Activated CD4-positive, alpha-beta memory T cell treated with anti-CD3 and anti-CD28 coated beads, Interleukin-2, amount 10 ng/mL, durations not matched to agents 7 days and 5 days (primary cell): ENCODE data around the gene PCNT. TPM values are rescaled to one million over a fixed set of nuclear protein-coding genes. Genes with fewer than 3 reads are reported as not detected.

Experiments
- CTCF ChIA-PET: fragments of 350-600 bp; sonication (Branson Sonifier 250); formaldehyde crosslinking; loops from one replicate; lab custom pipeline; 2021; ENCODE audit warnings: antibody characterized with exemption, inconsistent platforms; lab: Charles Lee
- POLR2A ChIA-PET: fragments of 350-600 bp; sonication (Branson Sonifier 250); formaldehyde crosslinking; loops from one replicate; lab custom pipeline; 2021; ENCODE audit warnings: antibody characterized with exemption; lab: Charles Lee
- DNase-seq: peaks from one replicate; pipeline ENCODE4 v3.0.0-alpha.2; 2020
- H3K27ac Mint-ChIP-seq: one replicate; pipeline ENCODE4 v1.8.0; 2021; ENCODE audit warnings: mild to moderate bottlenecking, mixed read lengths
- H3K27me3 Mint-ChIP-seq: one replicate; pipeline ENCODE4 v1.8.0; 2021; ENCODE audit warnings: mixed read lengths
- H3K36me3 Mint-ChIP-seq: one replicate; pipeline ENCODE4 v1.8.0; 2021; ENCODE audit warnings: low read depth, mixed read lengths
- H3K4me1 Mint-ChIP-seq: one replicate; pipeline ENCODE4 v1.8.0; 2021; ENCODE audit warnings: mixed read lengths
- H3K4me3 Mint-ChIP-seq: one replicate; pipeline ENCODE4 v1.8.0; 2021; ENCODE audit warnings: mild to moderate bottlenecking, mixed read lengths
- H3K9me3 Mint-ChIP-seq: one replicate; pipeline ENCODE4 v1.8.0; 2021; ENCODE audit warnings: mixed read lengths
- total RNA-seq, 2 experiments: library from RNA; stranded (reverse); gene quantifications; one replicate each; pipeline ENCODE4 v1.2.3, GENCODE V29; 2021

Gene PCNT
- total RNA-seq, 2 experiments from 2014 or later = 63.7 to 63.9 TPM

DNA sequence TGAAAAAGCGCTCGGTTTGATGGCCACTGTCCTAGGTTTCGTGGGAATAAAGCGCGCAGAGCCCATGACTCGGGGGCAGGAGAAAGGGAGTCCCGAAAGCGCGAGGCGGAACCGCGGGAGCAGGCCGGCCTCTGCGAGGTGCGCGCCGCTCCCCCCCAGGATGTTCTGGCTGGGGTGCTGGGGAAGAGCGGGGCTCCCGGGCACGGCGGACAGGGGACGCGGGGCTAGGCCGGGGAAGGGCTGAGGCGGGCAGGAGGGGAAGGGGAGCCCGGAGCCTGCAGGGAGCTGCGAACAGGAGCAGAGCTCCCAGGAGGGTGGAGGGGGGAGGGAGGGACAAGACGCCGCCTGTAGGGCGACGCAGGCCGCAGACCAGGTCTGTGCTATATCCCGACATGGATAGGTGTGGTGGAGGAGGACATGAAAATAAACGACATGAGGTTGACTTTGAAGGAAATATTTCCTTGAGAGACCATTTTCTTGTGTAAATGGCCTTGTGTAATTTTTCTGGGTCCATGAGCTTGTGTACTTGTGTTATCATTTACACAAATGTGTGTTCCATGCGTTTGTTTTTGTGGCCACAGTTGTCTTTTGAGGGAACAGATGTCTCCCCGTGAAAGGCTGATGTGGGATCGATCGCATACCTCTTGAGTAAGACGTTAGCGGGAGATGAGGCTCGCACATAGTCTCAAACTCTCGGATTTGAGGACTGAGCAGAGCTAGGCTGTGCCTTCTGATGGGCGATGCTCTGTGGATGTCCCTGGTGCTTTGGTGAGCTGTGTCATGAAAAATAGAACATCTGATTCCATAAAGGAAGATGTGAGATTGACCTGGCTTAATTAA is 1.3 kb downstream of the PCNT start:
- DNase-seq = peak; percentile 46
- H3K27me3 Mint-ChIP-seq = no peaks in the 10 kb centered on the region
- CTCF ChIA-PET = interaction anchor here (0.6 to 2.1 kb wide), 6 partner anchors 10 to 314 kb away, joined by 3 to 11 read pairs (median 4); partner anchors contain the start of genes MCM3AP and YBEY
- H3K9me3 Mint-ChIP-seq = no peaks in the 10 kb centered on the region
- POLR2A ChIA-PET = interaction anchor here (0.6 to 1.9 kb wide), 14 partner anchors 14 to 314 kb away, joined by 3 to 14 read pairs (median 4); partner anchors contain the start of genes LSS, MCM3AP, PRMT2 and YBEY
- peaks cover 35% of the 10 kb centered on the region for H3K4me1 Mint-ChIP-seq
- peak overlapping the region; percentile 86 for H3K27ac Mint-ChIP-seq
- peak overlapping the region; percentile 84 for H3K4me3 Mint-ChIP-seq
- H3K36me3 Mint-ChIP-seq = peaks cover 61% of the 10 kb centered on the region

DNA sequence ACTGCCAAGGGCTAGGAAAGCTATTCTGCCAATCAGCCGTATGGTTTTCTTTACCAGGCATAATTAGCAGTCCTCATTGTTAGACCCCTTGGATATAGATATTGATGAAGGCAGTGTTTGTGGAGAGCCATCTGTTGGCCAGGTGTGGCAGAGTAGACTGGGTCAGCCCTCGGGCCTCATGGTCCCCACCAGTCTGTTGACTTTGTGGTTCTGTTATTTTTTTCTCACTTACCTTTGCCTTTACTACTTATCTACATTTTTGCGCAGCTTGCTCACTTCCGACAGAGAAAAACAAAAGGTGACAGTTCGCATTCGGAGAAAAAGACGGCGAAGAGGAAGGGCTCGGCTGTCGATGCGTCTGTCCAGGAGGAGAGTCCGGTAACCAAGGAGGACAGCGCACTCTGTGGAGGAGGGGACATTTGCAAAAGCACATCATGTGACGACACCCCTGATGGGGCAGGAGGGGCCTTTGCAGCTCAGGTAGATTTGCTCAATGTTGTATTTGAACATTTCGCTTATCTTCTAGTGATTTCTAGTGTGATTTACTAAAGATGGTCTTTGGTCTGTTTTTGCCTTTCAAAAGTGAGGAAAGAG is 2.3 kb downstream of the PCNT start:
- no peak for DNase-seq
- ChIA-PET CTCF (interaction anchor here (0.6 to 2.1 kb wide), 5 partner anchors 9 to 314 kb away, joined by 3 to 11 read pairs (median 6); partner anchors contain the start of genes MCM3AP and YBEY), POLR2A (interaction anchor here (1.0 to 1.9 kb wide), 10 partner anchors 15 to 309 kb away, joined by 3 to 14 read pairs (median 4); partner anchors contain the start of genes LSS, MCM3AP, PRMT2 and YBEY)
- H3K27me3 Mint-ChIP-seq = no peaks in the 10 kb centered on the region
- H3K27ac Mint-ChIP-seq = no peak overlapping the region
- H3K4me3 Mint-ChIP-seq = no peak overlapping the region
- peaks cover 59% of the 10 kb centered on the region for H3K36me3 Mint-ChIP-seq
- no peaks in the 10 kb centered on the region for H3K9me3 Mint-ChIP-seq
- H3K4me1 Mint-ChIP-seq = peaks cover 29% of the 10 kb centered on the region

- Mint-ChIP-seq H3K27me3 (no peaks in the 10 kb centered on the region), H3K27ac (no peak overlapping the region), H3K36me3 (peaks cover 52% of the 10 kb centered on the region), H3K4me1 (peaks cover 19% of the 10 kb centered on the region), H3K9me3 (no peaks in the 10 kb centered on the region), H3K4me3 (no peak overlapping the region)
- ChIA-PET POLR2A (no interaction called here), CTCF (no interaction called here)
- DNase-seq = no peak
These were observed 3.8 kb downstream of the PCNT start for GRCh38 chr21:46327711-46328110.

GRCh38 chr21:46328151-46328550 is 4.2 kb downstream of the PCNT start:
- Mint-ChIP-seq H3K4me3 (no peak overlapping the region), H3K27me3 (no peaks in the 10 kb centered on the region), H3K27ac (peak overlapping the region; percentile 26), H3K9me3 (no peaks in the 10 kb centered on the region), H3K36me3 (peaks cover 48% of the 10 kb centered on the region), H3K4me1 (peaks cover 19% of the 10 kb centered on the region)
- DNase-seq = no peak
- ChIA-PET CTCF (no interaction called here), POLR2A (no interaction called here)

DNA sequence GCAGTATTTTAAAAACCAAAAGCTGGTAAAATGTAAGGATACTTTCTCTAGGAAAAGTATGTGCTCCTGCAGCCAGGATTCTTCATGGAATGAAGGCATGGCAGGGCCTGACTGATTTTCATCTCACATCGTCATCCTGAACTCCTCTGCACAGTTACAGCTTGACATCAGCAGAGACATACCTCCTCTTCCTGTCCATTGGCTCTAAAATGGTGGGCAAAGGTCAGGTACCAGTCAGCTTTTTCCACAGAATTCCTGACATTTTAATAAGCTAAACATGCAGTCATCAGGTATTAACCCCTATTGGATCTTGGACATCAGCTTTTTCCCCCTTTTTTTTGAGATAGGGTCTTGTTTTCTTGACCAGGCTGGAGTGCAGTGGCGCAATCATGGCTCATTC is 5.8 kb downstream of the PCNT start:
- Mint-ChIP-seq H3K27me3 (no peaks in the 10 kb centered on the region), H3K4me1 (peaks cover 19% of the 10 kb centered on the region), H3K9me3 (no peaks in the 10 kb centered on the region), H3K27ac (no peak overlapping the region), H3K4me3 (no peak overlapping the region), H3K36me3 (peaks cover 45% of the 10 kb centered on the region)
- POLR2A ChIA-PET = interaction anchor here (0.5 kb wide), 1 partner anchor 11 kb away, joined by 3 read pairs; no protein-coding TSS in a partner anchor
- DNase-seq = no peak
- CTCF ChIA-PET = no interaction called here

DNA sequence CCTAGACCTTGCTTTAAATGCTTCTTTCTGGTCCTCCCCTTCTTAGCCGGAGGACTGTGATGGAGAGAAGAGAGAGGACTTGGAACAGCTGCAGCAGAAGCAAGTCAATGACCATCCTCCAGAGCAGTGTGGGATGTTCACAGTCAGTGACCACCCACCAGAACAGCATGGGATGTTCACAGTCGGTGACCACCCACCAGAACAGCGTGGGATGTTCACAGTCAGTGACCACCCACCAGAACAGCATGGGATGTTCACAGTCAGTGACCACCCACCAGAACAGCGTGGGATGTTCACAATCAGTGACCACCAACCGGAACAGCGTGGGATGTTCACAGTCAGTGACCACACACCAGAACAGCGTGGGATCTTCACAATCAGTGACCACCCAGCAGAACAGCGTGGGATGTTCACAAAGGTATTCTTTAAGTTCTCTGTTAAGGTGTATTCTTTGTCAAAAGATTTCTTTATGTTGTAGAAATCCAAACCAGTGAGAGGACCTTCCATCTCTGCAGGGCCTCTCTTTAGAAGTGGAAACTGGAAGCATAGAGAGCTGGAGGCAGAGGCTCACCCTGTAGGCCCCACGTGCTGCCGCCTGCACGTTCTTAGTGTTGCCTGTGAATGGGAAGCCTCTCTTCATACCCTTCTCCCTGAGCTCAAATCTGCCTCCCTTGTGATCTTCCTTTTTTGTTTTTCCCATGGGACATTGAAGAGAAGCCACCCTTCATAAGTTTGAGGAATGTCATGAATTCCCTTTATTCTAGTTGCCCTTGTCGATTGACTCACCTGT is 10.6 kb downstream of the PCNT start:
- Mint-ChIP-seq H3K9me3 (no peaks in the 10 kb centered on the region), H3K4me1 (peaks cover 2% of the 10 kb centered on the region), H3K4me3 (no peak overlapping the region), H3K36me3 (peaks cover 50% of the 10 kb centered on the region), H3K27ac (no peak overlapping the region), H3K27me3 (no peaks in the 10 kb centered on the region)
- POLR2A ChIA-PET = no interaction called here
- no peak for DNase-seq
- CTCF ChIA-PET = interaction anchor here (0.7 kb wide), 1 partner anchor 111 kb away, joined by 4 read pairs; no protein-coding TSS in a partner anchor

DNA sequence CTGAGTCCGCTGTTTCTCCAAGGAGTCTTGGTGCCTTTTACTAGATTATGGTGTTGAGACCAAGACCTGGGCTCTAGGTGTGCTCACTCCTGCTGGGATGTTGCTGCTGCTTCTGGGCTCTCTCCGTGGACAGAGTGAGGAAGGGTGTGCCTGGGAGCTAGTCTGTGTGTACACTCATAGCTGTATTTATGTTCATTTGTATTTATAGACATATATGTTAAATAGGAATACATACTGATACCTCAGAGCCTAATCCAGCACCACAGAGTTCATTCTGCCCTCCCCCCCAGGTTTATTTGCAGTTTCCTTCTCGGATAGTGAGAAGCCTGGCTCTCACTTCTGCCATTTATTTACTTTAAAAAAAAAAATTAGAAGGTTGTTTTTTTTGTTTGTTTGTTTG is 12.6 kb downstream of the PCNT start:
- no peaks in the 10 kb centered on the region for H3K9me3 Mint-ChIP-seq
- H3K27ac Mint-ChIP-seq = no peak overlapping the region
- peaks cover 56% of the 10 kb centered on the region for H3K36me3 Mint-ChIP-seq
- no peak overlapping the region for H3K4me3 Mint-ChIP-seq
- H3K27me3 Mint-ChIP-seq = no peaks in the 10 kb centered on the region
- no peak for DNase-seq
- ChIA-PET POLR2A (no interaction called here), CTCF (no interaction called here)
- peaks cover 4% of the 10 kb centered on the region for H3K4me1 Mint-ChIP-seq

- POLR2A ChIA-PET = no interaction called here
- Mint-ChIP-seq H3K9me3 (no peaks in the 10 kb centered on the region), H3K27ac (no peak overlapping the region), H3K27me3 (no peaks in the 10 kb centered on the region), H3K36me3 (peaks cover 57% of the 10 kb centered on the region), H3K4me3 (no peak overlapping the region), H3K4me1 (peaks cover 4% of the 10 kb centered on the region)
- DNase-seq = no peak
- CTCF ChIA-PET = no interaction called here
These were observed 17.0 kb downstream of the PCNT start for GRCh38 chr21:46340998-46341397.

DNA sequence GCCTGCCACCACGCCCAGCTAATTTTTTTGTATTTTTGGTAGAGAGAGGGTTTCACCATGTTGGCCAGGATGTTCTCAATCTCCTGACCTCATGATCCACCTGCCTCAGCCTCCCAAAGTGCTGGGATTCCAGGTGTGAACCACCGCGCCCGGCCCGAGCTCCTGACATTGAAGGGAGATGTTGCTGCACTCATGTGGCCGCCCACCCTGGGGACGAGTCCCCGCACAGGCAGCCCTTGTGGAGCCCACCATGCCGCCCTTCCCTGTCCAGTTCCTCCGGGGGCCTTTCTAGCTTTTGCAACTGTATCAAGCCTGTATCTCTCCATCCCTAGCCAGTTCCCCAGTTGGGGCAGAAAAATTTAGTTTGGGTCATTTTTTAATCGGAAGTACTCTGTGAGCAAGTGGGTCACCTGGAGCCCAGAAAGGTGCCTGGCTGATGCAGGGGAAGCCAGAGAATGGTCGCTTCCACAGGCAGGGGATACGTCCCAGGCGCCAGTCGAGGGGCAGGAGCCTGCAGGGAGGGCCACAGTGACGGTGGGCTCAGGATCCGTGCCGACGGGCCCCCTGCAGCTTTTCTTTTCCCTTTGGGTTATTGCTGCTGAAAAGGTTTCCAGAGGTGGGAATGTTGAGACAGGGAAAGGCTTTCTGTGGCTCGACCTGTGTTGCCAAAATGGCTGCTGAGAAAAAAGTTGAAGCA is 20.4 kb downstream of the PCNT start:
- Mint-ChIP-seq H3K4me1 (peaks cover 4% of the 10 kb centered on the region), H3K27ac (no peak overlapping the region), H3K4me3 (no peak overlapping the region), H3K9me3 (no peaks in the 10 kb centered on the region), H3K27me3 (no peaks in the 10 kb centered on the region), H3K36me3 (peaks cover 60% of the 10 kb centered on the region)
- DNase-seq = no peak
- ChIA-PET CTCF (no interaction called here), POLR2A (no interaction called here)

- no peaks in the 10 kb centered on the region for H3K27me3 Mint-ChIP-seq
- H3K36me3 Mint-ChIP-seq = peaks cover 56% of the 10 kb centered on the region
- no peak overlapping the region for H3K27ac Mint-ChIP-seq
- H3K9me3 Mint-ChIP-seq = no peaks in the 10 kb centered on the region
- ChIA-PET POLR2A (no interaction called here), CTCF (no interaction called here)
- no peak for DNase-seq
- H3K4me3 Mint-ChIP-seq = no peak overlapping the region
- no peaks in the 10 kb centered on the region for H3K4me1 Mint-ChIP-seq
These were observed 21.9 kb downstream of the PCNT start for GRCh38 chr21:46345861-46346260.

DNA sequence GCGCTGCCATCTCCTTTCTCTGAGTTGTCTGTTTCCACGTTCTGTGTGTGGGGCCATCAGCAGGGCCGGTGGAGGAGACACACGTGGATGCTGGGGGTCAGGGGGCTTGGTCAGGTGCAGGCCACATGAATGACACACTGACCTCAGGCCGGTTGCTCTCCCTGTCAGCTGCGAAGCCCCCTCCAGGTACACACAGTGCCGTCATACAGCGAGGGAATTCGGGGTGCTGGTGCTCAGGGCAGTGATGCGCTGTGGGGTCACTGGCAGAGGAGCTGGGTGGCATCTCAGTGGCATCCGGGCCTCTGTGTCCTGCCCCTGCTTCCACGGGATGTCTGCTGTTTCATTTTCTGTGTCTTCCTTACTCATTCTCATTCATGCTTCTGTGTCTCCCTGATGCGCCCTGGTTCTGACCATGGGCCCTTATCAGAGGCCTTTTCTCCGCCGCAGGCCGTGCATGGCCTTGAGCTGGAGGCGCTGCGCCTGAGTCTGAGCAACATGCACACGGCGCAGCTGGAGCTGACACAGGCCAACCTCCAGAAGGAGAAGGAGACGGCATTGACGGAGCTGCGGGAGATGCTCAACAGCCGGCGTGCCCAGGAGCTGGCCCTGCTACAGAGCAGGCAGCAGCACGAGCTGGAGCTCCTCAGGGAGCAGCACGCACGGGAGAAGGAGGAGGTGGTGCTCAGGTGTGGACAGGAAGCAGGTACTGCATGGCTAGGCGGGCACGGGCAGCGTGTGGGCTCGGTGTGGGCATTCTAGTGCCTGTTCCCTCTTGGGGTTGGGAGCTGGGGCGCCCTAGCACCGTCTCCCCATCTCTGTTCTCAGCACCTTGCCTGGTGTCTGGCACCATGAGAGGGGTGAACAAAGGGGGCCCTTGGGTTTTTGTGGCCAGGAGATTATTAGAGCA is 22.6 kb downstream of the PCNT start:
- H3K9me3 Mint-ChIP-seq = no peaks in the 10 kb centered on the region
- ChIA-PET CTCF (no interaction called here), POLR2A (no interaction called here)
- peaks cover 59% of the 10 kb centered on the region for H3K36me3 Mint-ChIP-seq
- H3K4me3 Mint-ChIP-seq = no peak overlapping the region
- H3K27me3 Mint-ChIP-seq = no peaks in the 10 kb centered on the region
- H3K4me1 Mint-ChIP-seq = no peaks in the 10 kb centered on the region
- DNase-seq = no peak
- no peak overlapping the region for H3K27ac Mint-ChIP-seq

GRCh38 chr21:46347203-46347550 is 23.2 kb downstream of the PCNT start:
- no peak for DNase-seq
- Mint-ChIP-seq H3K4me1 (no peaks in the 10 kb centered on the region), H3K27me3 (no peaks in the 10 kb centered on the region), H3K27ac (no peak overlapping the region), H3K9me3 (no peaks in the 10 kb centered on the region), H3K4me3 (no peak overlapping the region), H3K36me3 (peaks cover 60% of the 10 kb centered on the region)
- ChIA-PET POLR2A (no interaction called here), CTCF (no interaction called here)
